HEK293 (cell line): ENCODE results near the gene LLCFC1.

Experiments
- CTCF ChIA-PET: fragments of 350-600 bp; formaldehyde crosslinking; extraction: SDS; loops from one replicate; lab custom pipeline; 2021; ENCODE audit warnings: antibody characterized with exemption; lab: Yijun Ruan, JAX
- POLR2A ChIA-PET: fragments of 300-600 bp; formaldehyde crosslinking; extraction: SDS; loops from one replicate; lab custom pipeline; 2020; ENCODE audit warnings: antibody characterized with exemption, inconsistent platforms; lab: Yijun Ruan, JAX
- H3K27ac ChIP-seq: fragments of 200-500 bp; sonication (Bioruptor generic); 2 replicates; pipeline ENCODE4 v1.5.1; 2014; ENCODE audit warnings: low read depth, low read length, control low read depth, inconsistent platforms; ENCODE audit errors: extremely low read depth
- H3K36me3 ChIP-seq, 2 experiments: fragments of 200-500 bp in 1 of 2; sonication (Bioruptor generic) in 1 of 2; 1 replicate in 1 of 2; 2 replicates in 1 of 2; pipeline ENCODE4 v1.5.1; 2014 to 2017; ENCODE audit warnings: inconsistent platforms in 2 of 2, low read length in 2 of 2; ENCODE audit not compliant: control insufficient read depth in 2 of 2, insufficient read depth in 1 of 2
- H3K4me1 ChIP-seq: fragments of 200-500 bp; sonication (Bioruptor generic); 2 replicates; pipeline ENCODE4 v1.5.1; 2014; ENCODE audit warnings: mild to moderate bottlenecking, low read length, inconsistent platforms; ENCODE audit not compliant: control insufficient read depth, insufficient read depth
- H3K4me3 ChIP-seq: 2 replicates; pipeline ENCODE4 v1.5.1; 2011; ENCODE audit warnings: low read depth, mild to moderate bottlenecking, control low read depth, low read length, moderate library complexity
- H3K9me3 ChIP-seq: fragments of 200-500 bp; sonication (Bioruptor generic); 2 replicates; pipeline ENCODE4 v1.5.1; 2014; ENCODE audit warnings: low read depth, low read length, inconsistent platforms; ENCODE audit not compliant: control insufficient read depth, insufficient read depth
- BCL11B ChIP-seq: fragments of 450-650 bp; formaldehyde crosslinking; IDR thresholded peaks from 2 replicates; pipeline ENCODE4 v1.5.1; 2016; ENCODE audit warnings: low read depth, missing biosample characterization, missing genetic modification characterization
- PRDM1 ChIP-seq: fragments of 450-650 bp; formaldehyde crosslinking; IDR thresholded peaks from 2 replicates; pipeline ENCODE4; 2016; ENCODE audit warnings: missing biosample characterization, missing genetic modification characterization
- RBAK ChIP-seq: fragments of 450-650 bp; formaldehyde crosslinking; IDR thresholded peaks from 2 replicates; pipeline ENCODE4 v1.5.1; 2016; ENCODE audit warnings: missing biosample characterization, missing genetic modification characterization
- SCRT2 ChIP-seq: fragments of 450-650 bp; formaldehyde crosslinking; IDR thresholded peaks from 2 replicates; pipeline ENCODE4 v1.5.1; 2016; ENCODE audit warnings: missing biosample characterization, missing genetic modification characterization
- ZBTB1 ChIP-seq: fragments of 450-650 bp; formaldehyde crosslinking; IDR thresholded peaks from 2 replicates; pipeline ENCODE4 v1.5.1; 2016; ENCODE audit warnings: missing biosample characterization, missing genetic modification characterization
- ZBTB21 ChIP-seq: fragments of 450-650 bp; formaldehyde crosslinking; IDR thresholded peaks from 2 replicates; pipeline ENCODE4 v1.5.1; 2017; ENCODE audit warnings: missing biosample characterization, missing genetic modification characterization
- ZBTB49 ChIP-seq: fragments of 450-650 bp; formaldehyde crosslinking; IDR thresholded peaks from 2 replicates; pipeline ENCODE4 v1.5.1; 2016; ENCODE audit warnings: missing biosample characterization, missing genetic modification characterization, low read depth
- ZNF138 ChIP-seq: fragments of 450-650 bp; formaldehyde crosslinking; IDR thresholded peaks from 2 replicates; pipeline ENCODE4 v1.5.1; 2016; ENCODE audit warnings: missing biosample characterization, missing genetic modification characterization, borderline replicate concordance
- ZNF174 ChIP-seq: fragments of 450-650 bp; formaldehyde crosslinking; IDR thresholded peaks from 2 replicates; pipeline ENCODE4 v1.5.0; 2017; ENCODE audit warnings: missing biosample characterization, mild to moderate bottlenecking, missing genetic modification characterization
- ZNF211 ChIP-seq: fragments of 450-650 bp; formaldehyde crosslinking; IDR thresholded peaks from 2 replicates; pipeline ENCODE4 v1.5.1; 2016; ENCODE audit warnings: low read depth, missing biosample characterization, missing genetic modification characterization
- ZNF239 ChIP-seq: fragments of 450-650 bp; formaldehyde crosslinking; IDR thresholded peaks from 2 replicates; pipeline ENCODE4 v1.5.1; 2016; ENCODE audit warnings: missing biosample characterization, missing genetic modification characterization
- ZNF24 ChIP-seq: fragments of 450-650 bp; formaldehyde crosslinking; IDR thresholded peaks from 2 replicates; pipeline ENCODE4 v1.5.1; 2016; ENCODE audit warnings: missing biosample characterization, missing genetic modification characterization
- ZNF302 ChIP-seq: fragments of 450-650 bp; formaldehyde crosslinking; IDR thresholded peaks from 2 replicates; pipeline ENCODE4 v1.5.1; 2016; ENCODE audit warnings: missing biosample characterization, missing genetic modification characterization, low read depth
- ZNF341 ChIP-seq: fragments of 450-650 bp; formaldehyde crosslinking; IDR thresholded peaks from 2 replicates; pipeline ENCODE4; 2016; ENCODE audit warnings: low read depth, missing biosample characterization, missing genetic modification characterization
- ZNF394 ChIP-seq: fragments of 450-650 bp; formaldehyde crosslinking; IDR thresholded peaks from 2 replicates; pipeline ENCODE4 v1.5.1; 2016; ENCODE audit warnings: missing biosample characterization, missing genetic modification characterization, mild to moderate bottlenecking, moderate library complexity, borderline replicate concordance
- ZNF518A ChIP-seq: fragments of 450-650 bp; formaldehyde crosslinking; conservative IDR thresholded peaks from 2 replicates; pipeline ENCODE4 v1.5.1; 2016; ENCODE audit warnings: low read depth, missing biosample characterization, missing genetic modification characterization
- ZNF610 ChIP-seq: fragments of 450-650 bp; formaldehyde crosslinking; IDR thresholded peaks from 2 replicates; pipeline ENCODE4 v1.5.1; 2016; ENCODE audit warnings: missing biosample characterization, missing genetic modification characterization, borderline replicate concordance
- ZNF639 ChIP-seq: fragments of 450-650 bp; formaldehyde crosslinking; IDR thresholded peaks from 2 replicates; pipeline ENCODE4 v1.5.1; 2016; ENCODE audit warnings: missing biosample characterization, missing genetic modification characterization
- ZNF670 ChIP-seq: fragments of 450-650 bp; formaldehyde crosslinking; IDR thresholded peaks from 2 replicates; pipeline ENCODE4 v1.5.1; 2016; ENCODE audit warnings: missing biosample characterization, missing genetic modification characterization, low read depth
- ZNF785 ChIP-seq: fragments of 450-650 bp; formaldehyde crosslinking; IDR thresholded peaks from 2 replicates; pipeline ENCODE4 v1.5.1; 2016; ENCODE audit warnings: missing biosample characterization, missing genetic modification characterization
- ZNF791 ChIP-seq: fragments of 450-650 bp; formaldehyde crosslinking; IDR thresholded peaks from 2 replicates; pipeline ENCODE4 v1.5.1; 2016; ENCODE audit warnings: missing biosample characterization, missing genetic modification characterization
- ZNF792 ChIP-seq: fragments of 450-650 bp; formaldehyde crosslinking; IDR thresholded peaks from 2 replicates; pipeline ENCODE4 v1.5.1; 2016; ENCODE audit warnings: missing biosample characterization, missing genetic modification characterization

Gene LLCFC1

GRCh38 chr7:142961973-142962926, 23.0 kb downstream of the LLCFC1 start, which contains the start of gene KEL:
Gene KEL (minus strand): TSS chr7:142962363. CDS start chr7:142962206, 157 bp downstream.
- ChIA-PET POLR2A (no interaction called here), CTCF (interaction anchor here (1.1 kb wide), 2 partner anchors 81 to 82 kb away, joined by 3 read pairs; no protein-coding TSS in a partner anchor)
- H3K9me3 ChIP-seq = no peaks in the 10 kb centered on the region
- TF ChIP-seq ZNF785 (tag by site-specific recombination) = no peak
- no peak for TF ChIP-seq ZNF518A (tag by site-specific recombination)
- no peak for TF ChIP-seq ZNF610 (tag by site-specific recombination)
- TF ChIP-seq RBAK (tag by site-specific recombination) = no peak
- no peak for TF ChIP-seq ZNF24 (tag by site-specific recombination)
- TF ChIP-seq ZNF239 (tag by site-specific recombination) = no peak
- TF ChIP-seq PRDM1 = no peak
- no peak for TF ChIP-seq ZBTB49
- no peak for TF ChIP-seq ZBTB21 (tag by site-specific recombination)
- no peak for TF ChIP-seq BCL11B (tag by site-specific recombination)
- no peak for TF ChIP-seq ZNF174
- no peak for TF ChIP-seq ZNF792 (tag by site-specific recombination)
- no peak for TF ChIP-seq ZBTB1 (tag by site-specific recombination)
- no peak for TF ChIP-seq ZNF791 (tag by site-specific recombination)
- TF ChIP-seq, all 188 proteins: peak for 0
- no peak within 1 kb of the TSS for H3K27ac ChIP-seq
- H3K36me3 ChIP-seq = no peaks in the 10 kb centered on the region
- H3K4me1 ChIP-seq = no peaks in the 10 kb centered on the region
- no peak within 1 kb of the TSS for H3K4me3 ChIP-seq

GRCh38 chr7:142962991-142963390, 23.7 kb downstream of the LLCFC1 start:
- no peak overlapping the region for H3K27ac ChIP-seq
- H3K4me1 ChIP-seq = no peaks in the 10 kb centered on the region
- POLR2A ChIA-PET = no interaction called here
- no peak for TF ChIP-seq ZNF639
- TF ChIP-seq RBAK (tag by site-specific recombination) = no peak
- no peak for TF ChIP-seq ZNF670 (tag by site-specific recombination)
- TF ChIP-seq ZNF138 (tag by site-specific recombination) = no peak
- no peak for TF ChIP-seq SCRT2
- TF ChIP-seq ZNF394 (tag by site-specific recombination) = no peak
- no peak for TF ChIP-seq ZNF341
- TF ChIP-seq ZNF302 (tag by site-specific recombination) = no peak
- no peak for TF ChIP-seq ZNF211

More at GRCh38 chr7:142962991-142963390, 23.7 kb downstream of the LLCFC1 start:
- CTCF ChIA-PET = interaction anchor here (1.1 to 2.1 kb wide), 2 partner anchors 82 to 90 kb away, joined by 3 to 9 read pairs; no protein-coding TSS in a partner anchor
- Histone ChIP-seq H3K36me3 (no peaks in the 10 kb centered on the region), H3K4me3 (no peak overlapping the region), H3K9me3 (no peaks in the 10 kb centered on the region)
